ENCODE results near the gene APRT. TPM values are rescaled to one million over a fixed set of nuclear protein-coding genes. Genes with fewer than 3 reads are reported as not detected.
"Not testable (repeated sequence)": the region's sequence is repeated elsewhere in the genome, so short reads cannot be mapped to it uniquely, and the experiment has no call there.

The APRT gene
- total RNA-seq, 1 donor from 2014 or later = 87.8 TPM

DNA sequence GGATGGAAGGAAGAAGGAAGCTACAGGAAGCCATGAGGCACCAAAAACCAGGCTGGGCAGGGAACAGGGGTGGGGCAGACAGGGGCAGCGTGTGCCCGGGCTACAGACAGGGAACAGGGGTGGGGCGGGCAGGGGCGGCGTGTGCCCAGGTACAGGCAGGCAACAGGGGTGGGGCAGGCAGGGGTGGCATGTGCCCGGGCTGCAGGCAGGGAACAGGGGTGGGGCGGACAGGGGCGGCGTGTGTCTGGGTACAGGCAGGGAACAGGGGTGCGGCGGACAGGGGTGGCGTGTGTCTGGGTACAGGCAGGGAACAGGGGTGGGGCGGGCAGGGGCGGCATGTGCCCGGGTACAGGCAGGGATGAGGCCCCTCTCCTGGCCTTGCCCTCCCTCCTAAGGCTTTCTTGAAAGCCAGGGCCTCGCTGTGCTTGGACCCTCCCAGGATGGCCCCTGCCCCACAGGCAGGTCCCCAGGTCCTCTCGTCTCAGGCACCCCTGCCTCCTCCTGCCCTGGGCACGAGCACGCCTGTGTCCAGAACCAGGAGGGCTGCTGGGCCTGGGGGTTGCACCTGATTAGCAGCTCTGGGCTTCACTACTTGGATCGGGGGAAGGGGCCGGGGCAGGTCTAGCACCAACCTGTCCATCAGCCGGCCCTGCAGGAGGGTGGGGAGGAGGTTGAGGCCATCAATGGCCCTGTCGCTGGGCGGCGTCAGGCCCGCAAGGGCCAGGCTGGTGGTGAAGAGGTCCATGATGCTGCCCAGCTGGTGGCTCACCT is 14.5 kb upstream of the APRT start:
- H3K36me3 ChIP-seq = peaks cover 50% of the 10 kb centered on the region
- no peak overlapping the region for H3K4me3 ChIP-seq
- no peak for DNase-seq
- TF ChIP-seq, protein P1, sequence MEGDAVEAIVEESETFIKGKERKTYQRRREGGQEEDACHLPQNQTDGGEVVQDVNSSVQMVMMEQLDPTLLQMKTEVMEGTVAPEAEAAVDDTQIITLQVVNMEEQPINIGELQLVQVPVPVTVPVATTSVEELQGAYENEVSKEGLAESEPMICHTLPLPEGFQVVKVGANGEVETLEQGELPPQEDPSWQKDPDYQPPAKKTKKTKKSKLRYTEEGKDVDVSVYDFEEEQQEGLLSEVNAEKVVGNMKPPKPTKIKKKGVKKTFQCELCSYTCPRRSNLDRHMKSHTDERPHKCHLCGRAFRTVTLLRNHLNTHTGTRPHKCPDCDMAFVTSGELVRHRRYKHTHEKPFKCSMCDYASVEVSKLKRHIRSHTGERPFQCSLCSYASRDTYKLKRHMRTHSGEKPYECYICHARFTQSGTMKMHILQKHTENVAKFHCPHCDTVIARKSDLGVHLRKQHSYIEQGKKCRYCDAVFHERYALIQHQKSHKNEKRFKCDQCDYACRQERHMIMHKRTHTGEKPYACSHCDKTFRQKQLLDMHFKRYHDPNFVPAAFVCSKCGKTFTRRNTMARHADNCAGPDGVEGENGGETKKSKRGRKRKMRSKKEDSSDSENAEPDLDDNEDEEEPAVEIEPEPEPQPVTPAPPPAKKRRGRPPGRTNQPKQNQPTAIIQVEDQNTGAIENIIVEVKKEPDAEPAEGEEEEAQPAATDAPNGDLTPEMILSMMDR (IDR thresholded peaks at IDR 0.05) = no peak
- H3K9me3 ChIP-seq = no peaks in the 10 kb centered on the region
- H3K27me3 ChIP-seq (ENCODE audit: low read depth) = no peaks in the 10 kb centered on the region
- no peak overlapping the region for H3K27ac ChIP-seq
- H3K4me1 ChIP-seq = no peaks in the 10 kb centered on the region
- intact Hi-C loops (cut with DNase I) = no loop called here
- ATAC-seq = no peak

DNA sequence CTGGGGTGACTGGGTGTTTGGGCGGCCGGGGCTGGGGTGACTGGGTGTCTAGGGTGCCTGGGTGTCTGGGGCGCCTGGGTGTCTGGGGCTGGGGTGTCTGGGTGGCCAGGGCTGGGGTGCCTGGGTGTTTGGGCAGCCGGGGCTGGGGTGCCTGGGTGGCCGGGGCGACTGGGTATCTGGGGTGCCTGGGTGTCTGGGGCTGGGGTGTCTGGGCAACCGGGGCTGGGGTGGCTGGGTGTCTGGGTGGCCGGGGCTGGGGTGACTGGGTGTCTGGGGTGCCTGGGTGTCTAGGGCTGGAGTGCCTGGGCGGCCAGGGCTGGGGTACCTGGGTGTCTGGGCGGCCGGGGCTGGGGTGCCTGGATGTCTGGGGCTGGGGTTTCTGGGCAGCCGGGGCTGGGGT is 13.4 kb upstream of the APRT start:
- TF ChIP-seq, protein P1 (IDR thresholded peaks at IDR 0.05) = no peak
- Histone ChIP-seq H3K4me1 (no peaks in the 10 kb centered on the region), H3K4me3 (no peak overlapping the region), H3K27ac (no peak overlapping the region), H3K27me3 (ENCODE audit: low read depth) (no peaks in the 10 kb centered on the region), H3K36me3 (peaks cover 52% of the 10 kb centered on the region), H3K9me3 (no peaks in the 10 kb centered on the region)
- DNase-seq = no peak
- intact Hi-C loops (cut with DNase I) = no loop called here
- ATAC-seq = no peak

DNA sequence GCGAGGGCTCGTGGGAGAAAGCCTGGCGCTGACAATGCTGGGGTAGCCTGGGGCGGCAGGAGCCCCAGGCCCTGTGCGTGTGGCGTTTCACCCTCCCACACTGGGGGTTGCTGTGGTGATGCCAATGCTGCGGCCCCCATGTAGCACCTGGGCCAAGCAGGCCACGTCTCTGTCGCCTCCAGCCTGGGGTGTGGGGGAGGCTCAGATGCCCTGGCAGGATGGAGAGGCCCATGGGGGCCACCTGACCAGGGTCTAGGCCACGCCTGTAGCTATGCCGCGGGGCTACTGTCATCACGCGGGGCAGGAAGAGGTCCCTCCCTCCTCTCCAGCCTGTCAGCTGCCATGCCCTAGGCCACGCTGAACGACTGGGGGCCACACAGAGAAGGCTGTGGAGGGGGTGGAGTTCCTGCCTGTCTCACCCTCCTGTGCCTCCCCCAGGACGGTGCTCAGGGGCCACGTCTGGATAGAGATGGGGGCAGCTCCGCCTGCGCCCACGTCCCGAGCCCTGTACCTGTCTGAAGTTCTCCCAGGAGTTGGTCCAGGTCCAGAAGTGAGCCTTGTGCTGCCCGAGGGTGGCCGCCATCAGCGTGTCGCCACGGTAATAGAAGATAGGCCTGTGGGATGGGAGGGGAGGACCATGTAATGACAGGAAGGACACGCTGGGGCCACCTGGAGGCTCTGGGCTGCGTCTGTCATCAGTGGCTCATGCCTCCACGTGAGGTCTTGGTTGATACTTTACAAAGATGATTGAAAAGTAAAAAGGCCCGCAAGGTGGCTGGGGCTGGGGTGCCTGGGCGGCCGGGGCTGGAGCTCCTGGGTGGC is 12.7 kb upstream of the APRT start:
- Histone ChIP-seq H3K4me1 (no peaks in the 10 kb centered on the region), H3K27me3 (ENCODE audit: low read depth) (no peaks in the 10 kb centered on the region), H3K27ac (no peak overlapping the region), H3K9me3 (no peaks in the 10 kb centered on the region), H3K4me3 (no peak overlapping the region), H3K36me3 (peaks cover 52% of the 10 kb centered on the region)
- TF ChIP-seq, protein P1 (IDR thresholded peaks at IDR 0.05) = no peak
- intact Hi-C loops (cut with DNase I) = no loop called here
- DNase-seq (no peak), ATAC-seq (no peak)

DNA sequence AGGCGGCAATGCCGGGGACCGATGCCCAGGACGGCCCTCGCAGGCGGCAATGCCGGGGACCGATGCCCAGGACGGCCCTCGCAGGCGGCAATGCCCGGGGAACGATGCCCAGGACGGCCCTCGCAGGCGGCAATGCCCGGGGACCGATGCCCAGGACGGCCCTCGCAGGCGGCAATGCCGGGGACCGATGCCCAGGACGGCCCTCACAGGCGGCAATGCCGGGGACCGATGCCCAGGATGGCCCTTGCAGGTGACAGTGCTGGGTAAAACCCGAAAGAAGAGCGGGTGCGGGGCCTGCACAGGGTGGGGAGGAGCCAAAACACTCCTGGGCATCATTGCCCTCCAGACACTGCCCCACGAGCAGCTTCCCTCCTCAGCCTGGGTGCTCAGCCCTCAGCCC is 11.9 kb upstream of the APRT start:
- H3K27me3 ChIP-seq (ENCODE audit: low read depth); H3K9me3 ChIP-seq; ATAC-seq; DNase-seq; intact Hi-C loops (cut with DNase I); H3K27ac ChIP-seq; H3K4me1 ChIP-seq; H3K4me3 ChIP-seq: not testable (repeated sequence)
- H3K36me3 ChIP-seq = peaks cover 51% of the 10 kb centered on the region

DNA sequence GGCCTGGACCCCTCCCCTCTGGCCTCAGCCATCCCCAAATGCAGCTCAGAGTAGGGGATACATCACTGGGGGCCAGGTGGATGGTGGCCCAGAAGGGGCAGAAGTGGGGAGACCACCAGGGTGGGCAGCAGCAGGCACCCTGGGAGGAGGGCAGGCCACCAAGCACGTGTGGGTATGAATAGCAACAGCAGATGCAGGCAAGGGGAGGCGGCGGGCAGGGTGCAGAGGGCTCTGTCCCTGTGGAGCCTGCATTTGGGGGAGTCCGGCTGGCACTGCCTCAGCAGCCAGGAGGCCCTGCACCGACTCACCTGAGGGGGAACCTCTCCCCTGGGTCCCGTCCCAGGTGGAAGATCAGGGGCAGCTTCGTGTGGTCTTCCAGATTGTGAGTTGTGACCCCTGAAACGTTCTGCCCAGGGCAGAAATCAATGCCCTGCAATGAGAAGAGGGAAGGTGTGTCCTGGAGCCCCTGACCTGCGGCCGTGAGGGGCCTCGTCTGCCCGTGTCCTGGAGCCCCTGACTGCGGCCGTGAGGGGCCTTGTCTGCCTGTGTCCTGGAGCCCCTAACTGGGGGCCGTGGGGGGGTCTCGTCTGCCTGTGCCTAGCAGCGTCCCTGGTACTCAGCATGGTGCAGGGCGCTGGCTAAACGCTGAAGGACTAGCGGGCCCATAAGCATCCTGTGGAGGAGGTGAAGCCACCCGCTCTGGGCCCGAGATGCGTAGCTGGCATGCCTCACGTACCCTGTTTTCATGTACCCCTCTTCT is 10.7 kb upstream of the APRT start:
- TF ChIP-seq, protein P1 (IDR thresholded peaks at IDR 0.05) = no peak
- Histone ChIP-seq H3K4me1 (no peaks in the 10 kb centered on the region), H3K36me3 (peaks cover 40% of the 10 kb centered on the region), H3K27ac (no peak overlapping the region), H3K4me3 (no peak overlapping the region), H3K27me3 (ENCODE audit: low read depth) (no peaks in the 10 kb centered on the region), H3K9me3 (no peaks in the 10 kb centered on the region)
- intact Hi-C loops (cut with DNase I) = no loop called here
- DNase-seq (no peak), ATAC-seq (no peak)
